Osteocyte (in vitro differentiated cells): ENCODE results near the gene QRICH2. TPM values are rescaled to one million over a fixed set of nuclear protein-coding genes. Genes with fewer than 3 reads are reported as not detected.

Source experiments
- DNase-seq: peaks from one replicate; pipeline ENCODE4 v3.0.0; 2021; ENCODE audit warnings: mixed read lengths; ENCODE audit not compliant: unreplicated experiment; ENCODE audit errors: extremely low spot score
- H3K27ac Mint-ChIP-seq: one replicate; pipeline ENCODE4 v1.8.0; 2021; ENCODE audit warnings: mild to moderate bottlenecking, mixed read lengths; ENCODE audit not compliant: unreplicated experiment
- H3K27me3 Mint-ChIP-seq: one replicate; pipeline ENCODE4 v1.8.0; 2021; ENCODE audit warnings: mixed read lengths; ENCODE audit not compliant: unreplicated experiment
- H3K36me3 Mint-ChIP-seq: one replicate; pipeline ENCODE4 v1.8.0; 2021; ENCODE audit warnings: mixed read lengths; ENCODE audit not compliant: unreplicated experiment
- H3K4me1 Mint-ChIP-seq: one replicate; pipeline ENCODE4 v1.8.0; 2021; ENCODE audit warnings: mixed read lengths; ENCODE audit not compliant: unreplicated experiment
- H3K4me3 Mint-ChIP-seq: one replicate; pipeline ENCODE4 v1.8.0; 2021; ENCODE audit warnings: mild to moderate bottlenecking, moderate library complexity, mixed read lengths; ENCODE audit not compliant: unreplicated experiment
- H3K9me3 Mint-ChIP-seq: one replicate; pipeline ENCODE4 v1.8.0; 2021; ENCODE audit warnings: mixed read lengths; ENCODE audit not compliant: unreplicated experiment
- CTCF ChIP-seq: fragments of 200-600 bp; sonication (generic); IDR thresholded peaks from 2 replicates; pipeline ENCODE4 v1.5.0; 2021; ENCODE audit warnings: antibody characterized with exemption, mild to moderate bottlenecking, moderate library complexity
- total RNA-seq: library from RNA; stranded (reverse); gene quantifications from 2 replicates; pipeline ENCODE4 v1.2.1, GENCODE V29; 2021

Gene QRICH2
- total RNA-seq, 1 donor from 2014 or later, result 6.3 TPM

GRCh38 chr17:76241204-76241538 lies 66.9 kb downstream of the QRICH2 start:
- H3K36me3 Mint-ChIP-seq, result no peaks in the 10 kb centered on the region
- no peaks in the 10 kb centered on the region for H3K9me3 Mint-ChIP-seq
- no peak for TF ChIP-seq CTCF
- peak overlapping the region; percentile 79 for H3K4me3 Mint-ChIP-seq
- H3K4me1 Mint-ChIP-seq, result peaks cover 7% of the 10 kb centered on the region
- no peak for DNase-seq
- peaks cover 59% of the 10 kb centered on the region for H3K27me3 Mint-ChIP-seq
- no peak overlapping the region for H3K27ac Mint-ChIP-seq

DNA sequence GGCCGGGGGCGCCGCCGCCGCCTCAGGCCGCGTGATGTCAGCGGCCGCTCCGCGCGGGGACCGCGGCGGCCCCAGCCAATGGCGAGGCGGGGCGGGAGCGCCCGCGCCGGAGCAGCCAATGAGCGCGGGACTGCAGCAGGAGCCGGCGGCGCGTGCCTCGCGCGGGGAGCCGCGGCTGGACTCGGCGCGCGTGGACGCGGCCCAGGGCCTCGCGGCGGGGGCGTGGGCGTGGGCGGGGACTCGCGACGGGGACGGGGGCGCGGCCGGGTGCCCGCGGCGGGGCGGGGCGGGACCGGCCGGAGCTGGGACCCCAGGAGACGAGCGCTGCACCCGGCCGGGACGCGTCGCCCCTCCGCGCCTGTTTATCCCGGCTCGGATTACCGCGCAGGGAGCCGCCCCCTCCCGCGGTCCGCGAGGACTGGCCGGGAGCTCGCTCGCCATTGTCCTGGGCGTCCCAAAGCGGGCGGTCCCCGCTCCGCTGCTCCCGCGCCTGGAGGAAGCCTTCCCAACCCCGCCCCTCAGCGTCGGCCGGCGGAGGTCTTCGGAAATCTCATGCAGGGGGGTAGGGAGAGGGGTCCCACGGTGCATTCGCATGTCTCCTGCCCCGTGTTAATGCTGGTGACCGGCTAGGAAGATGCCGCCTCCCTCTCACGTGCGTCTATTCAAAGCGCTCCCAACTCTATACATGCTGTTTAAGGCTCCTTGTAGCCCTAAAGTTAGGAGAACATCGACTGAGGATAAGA lies 67.4 kb downstream of the QRICH2 start, which contains the start of gene RNF157:
RNF157 (minus strand) TSS at position 33 of the 743 bp plus-strand sequence. CDS start 253 bp downstream, outside the sequence.
- Mint-ChIP-seq H3K9me3 (no peaks in the 10 kb centered on the region), H3K36me3 (no peaks in the 10 kb centered on the region), H3K27me3 (peaks cover 55% of the 10 kb centered on the region), H3K4me3 (peak within 1 kb of the TSS; percentile 79), H3K27ac (no peak within 1 kb of the TSS), H3K4me1 (peaks cover 7% of the 10 kb centered on the region)
- no peak for TF ChIP-seq CTCF
- no peak for DNase-seq

- Mint-ChIP-seq H3K4me1 (peaks cover 7% of the 10 kb centered on the region), H3K27ac (no peak overlapping the region), H3K4me3 (peak overlapping the region; percentile 60), H3K36me3 (no peaks in the 10 kb centered on the region), H3K9me3 (no peaks in the 10 kb centered on the region), H3K27me3 (peaks cover 49% of the 10 kb centered on the region)
- DNase-seq, result no peak
- TF ChIP-seq CTCF, result no peak
These were observed 68.4 kb downstream of the QRICH2 start for GRCh38 chr17:76239538-76240274.

GRCh38 chr17:76238847-76239537 lies 69.1 kb downstream of the QRICH2 start:
- no peak for TF ChIP-seq CTCF
- H3K36me3 Mint-ChIP-seq, result no peaks in the 10 kb centered on the region
- peaks cover 44% of the 10 kb centered on the region for H3K27me3 Mint-ChIP-seq
- no peaks in the 10 kb centered on the region for H3K9me3 Mint-ChIP-seq
- H3K27ac Mint-ChIP-seq, result no peak overlapping the region
- DNase-seq, result no peak
- peak overlapping the region; percentile 47 for H3K4me3 Mint-ChIP-seq
- peaks cover 7% of the 10 kb centered on the region for H3K4me1 Mint-ChIP-seq

- TF ChIP-seq CTCF, result no peak
- peaks cover 7% of the 10 kb centered on the region for H3K4me1 Mint-ChIP-seq
- no peaks in the 10 kb centered on the region for H3K9me3 Mint-ChIP-seq
- H3K27me3 Mint-ChIP-seq, result peaks cover 35% of the 10 kb centered on the region
- no peak for DNase-seq
- H3K36me3 Mint-ChIP-seq, result no peaks in the 10 kb centered on the region
- no peak overlapping the region for H3K4me3 Mint-ChIP-seq
- no peak overlapping the region for H3K27ac Mint-ChIP-seq
These were observed 70.2 kb downstream of the QRICH2 start for GRCh38 chr17:76237859-76238313.
